Measurements from ENCODE around the gene ITGB3.

Gene ITGB3

DNA sequence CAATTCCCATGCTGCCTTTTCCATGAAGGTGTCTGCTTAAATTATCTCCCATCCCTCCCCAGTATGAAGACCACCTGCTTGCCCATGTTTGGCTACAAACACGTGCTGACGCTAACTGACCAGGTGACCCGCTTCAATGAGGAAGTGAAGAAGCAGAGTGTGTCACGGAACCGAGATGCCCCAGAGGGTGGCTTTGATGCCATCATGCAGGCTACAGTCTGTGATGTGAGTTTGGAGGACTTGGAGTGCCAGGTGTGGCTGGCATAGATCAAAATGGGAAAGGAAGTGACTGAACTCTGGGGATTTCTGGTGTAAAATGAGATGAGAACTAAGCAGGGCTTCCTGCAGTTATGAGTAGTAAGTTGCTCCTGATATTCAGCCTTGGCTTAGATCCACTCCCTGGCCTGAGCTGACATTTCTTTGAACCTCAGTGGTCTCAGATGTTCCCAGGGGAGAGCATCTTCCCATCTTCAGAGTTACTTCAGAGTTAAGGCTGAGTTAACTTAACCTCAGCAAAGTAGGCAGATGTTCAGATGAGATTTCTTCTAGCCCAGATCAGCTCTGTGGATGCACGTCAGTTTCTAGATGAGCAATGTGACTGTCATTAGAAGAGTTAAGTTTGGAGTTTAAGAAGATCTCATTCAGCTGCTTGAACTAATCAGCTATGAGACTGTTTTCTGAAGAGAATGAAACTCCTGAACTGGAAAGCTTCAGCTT is 32.7 kb downstream of the ITGB3 start:
- TF ChIP-seq, protein P1, sequence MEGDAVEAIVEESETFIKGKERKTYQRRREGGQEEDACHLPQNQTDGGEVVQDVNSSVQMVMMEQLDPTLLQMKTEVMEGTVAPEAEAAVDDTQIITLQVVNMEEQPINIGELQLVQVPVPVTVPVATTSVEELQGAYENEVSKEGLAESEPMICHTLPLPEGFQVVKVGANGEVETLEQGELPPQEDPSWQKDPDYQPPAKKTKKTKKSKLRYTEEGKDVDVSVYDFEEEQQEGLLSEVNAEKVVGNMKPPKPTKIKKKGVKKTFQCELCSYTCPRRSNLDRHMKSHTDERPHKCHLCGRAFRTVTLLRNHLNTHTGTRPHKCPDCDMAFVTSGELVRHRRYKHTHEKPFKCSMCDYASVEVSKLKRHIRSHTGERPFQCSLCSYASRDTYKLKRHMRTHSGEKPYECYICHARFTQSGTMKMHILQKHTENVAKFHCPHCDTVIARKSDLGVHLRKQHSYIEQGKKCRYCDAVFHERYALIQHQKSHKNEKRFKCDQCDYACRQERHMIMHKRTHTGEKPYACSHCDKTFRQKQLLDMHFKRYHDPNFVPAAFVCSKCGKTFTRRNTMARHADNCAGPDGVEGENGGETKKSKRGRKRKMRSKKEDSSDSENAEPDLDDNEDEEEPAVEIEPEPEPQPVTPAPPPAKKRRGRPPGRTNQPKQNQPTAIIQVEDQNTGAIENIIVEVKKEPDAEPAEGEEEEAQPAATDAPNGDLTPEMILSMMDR (IDR thresholded peaks at IDR 0.05; ENCODE audit: low read depth, low read length, missing control alignments), result no peak
- in situ Hi-C loops (cut with HindIII; ENCODE audit: low sequenced_read_pairs), result no loop called here
- no peak overlapping the region for H3K4me3 ChIP-seq (ENCODE audit: low read depth, low read length)
- no peak for DNase-seq (ENCODE audit: low read depth)

DNA sequence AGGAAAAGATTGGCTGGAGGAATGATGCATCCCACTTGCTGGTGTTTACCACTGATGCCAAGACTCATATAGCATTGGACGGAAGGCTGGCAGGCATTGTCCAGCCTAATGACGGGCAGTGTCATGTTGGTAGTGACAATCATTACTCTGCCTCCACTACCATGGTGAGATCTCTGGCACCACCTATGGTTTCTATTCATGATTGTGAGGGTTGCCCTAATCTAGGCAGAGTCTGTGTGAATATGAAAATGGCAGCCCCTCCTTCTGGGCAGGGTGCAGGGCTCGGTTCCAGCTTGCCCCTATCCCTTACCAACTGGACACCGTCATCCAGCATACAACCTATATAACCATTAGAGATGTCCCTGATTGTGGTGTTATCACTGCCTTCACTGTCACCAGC is 33.4 kb downstream of the ITGB3 start:
- no peak for DNase-seq (ENCODE audit: low read depth)
- in situ Hi-C loops (cut with HindIII; ENCODE audit: low sequenced_read_pairs), result no loop called here
- no peak overlapping the region for H3K4me3 ChIP-seq (ENCODE audit: low read depth, low read length)
- TF ChIP-seq, protein P1 (IDR thresholded peaks at IDR 0.05; ENCODE audit: low read depth, low read length, missing control alignments), result no peak

DNA sequence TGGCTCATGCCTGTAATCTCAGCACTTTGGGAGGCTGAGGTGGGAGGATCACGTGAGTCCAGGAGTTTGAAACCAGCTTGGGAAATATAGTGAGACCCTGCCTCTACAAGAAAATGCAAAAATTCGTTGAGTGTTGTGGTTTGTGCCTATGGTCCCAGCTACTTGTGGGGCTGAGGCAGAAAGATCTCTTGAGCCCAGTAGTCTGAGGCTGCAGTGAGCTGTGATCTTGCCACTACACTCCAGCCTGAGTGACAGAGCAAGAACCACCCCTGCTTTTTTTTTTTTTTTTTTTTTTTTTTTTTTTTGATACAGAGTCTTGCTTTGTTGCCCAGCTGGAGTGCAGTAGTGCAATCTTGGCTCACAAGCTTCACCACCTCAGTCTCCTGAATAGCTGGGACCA is 34.0 kb downstream of the ITGB3 start:
- H3K4me3 ChIP-seq (ENCODE audit: low read depth, low read length), result no peak overlapping the region
- in situ Hi-C loops (cut with HindIII; ENCODE audit: low sequenced_read_pairs), result no loop called here
- no peak for DNase-seq (ENCODE audit: low read depth)
- TF ChIP-seq, protein P1 (IDR thresholded peaks at IDR 0.05; ENCODE audit: low read depth, low read length, missing control alignments), result no peak

DNA sequence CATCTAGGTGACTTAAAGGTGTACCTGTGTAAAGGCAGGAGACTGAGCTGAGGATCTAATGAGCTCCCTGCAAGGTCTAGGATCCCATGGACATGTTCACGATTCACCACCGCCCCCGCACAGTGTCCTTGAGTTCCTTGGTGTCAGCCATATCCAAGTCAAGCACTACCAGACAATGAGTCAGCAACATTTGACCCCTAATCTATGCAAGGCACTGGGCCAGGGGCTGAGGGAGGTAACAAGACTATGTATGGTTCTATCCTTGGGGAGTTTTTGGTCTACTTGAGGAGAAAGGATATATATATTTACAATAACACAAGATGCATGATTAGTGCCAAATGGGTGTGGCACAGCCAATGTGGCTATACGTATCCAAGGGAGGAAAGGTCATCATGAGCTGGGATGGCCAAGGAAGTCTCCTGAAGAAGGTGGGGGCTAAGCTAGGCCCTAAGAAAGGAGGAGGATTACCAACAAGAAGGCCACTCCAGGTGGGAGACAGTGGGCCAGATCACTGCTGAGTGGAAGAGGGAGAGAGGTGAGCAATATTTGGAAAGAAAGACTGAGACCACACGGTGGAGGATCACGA is 35.0 kb downstream of the ITGB3 start:
- DNase-seq (ENCODE audit: low read depth), result no peak
- no peak overlapping the region for H3K4me3 ChIP-seq (ENCODE audit: low read depth, low read length)
- TF ChIP-seq, protein P1 (IDR thresholded peaks at IDR 0.05; ENCODE audit: low read depth, low read length, missing control alignments), result no peak
- in situ Hi-C loops (cut with HindIII; ENCODE audit: low sequenced_read_pairs), result no loop called here

DNA sequence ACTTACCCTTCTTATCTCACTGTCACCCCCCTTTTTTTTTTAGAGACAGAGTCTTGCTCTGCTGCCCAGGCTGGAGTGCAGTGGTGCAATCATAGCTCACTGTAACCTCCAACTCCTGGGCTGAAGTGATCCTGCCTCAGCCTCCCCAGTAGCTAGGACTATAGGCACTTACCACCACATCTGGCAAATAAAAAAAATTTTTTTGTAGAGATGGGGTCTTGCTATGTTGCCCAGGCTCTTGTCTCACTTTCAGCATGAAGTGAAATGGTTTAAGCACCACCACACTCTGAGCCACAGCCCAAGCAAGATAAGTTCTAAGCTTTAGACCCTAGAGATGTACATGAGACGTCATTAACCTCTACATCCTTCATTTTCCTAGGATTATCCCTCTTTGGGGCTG is 35.7 kb downstream of the ITGB3 start:
- TF ChIP-seq, protein P1 (IDR thresholded peaks at IDR 0.05; ENCODE audit: low read depth, low read length, missing control alignments), result no peak
- in situ Hi-C loops (cut with HindIII; ENCODE audit: low sequenced_read_pairs), result no loop called here
- H3K4me3 ChIP-seq (ENCODE audit: low read depth, low read length), result no peak overlapping the region
- DNase-seq (ENCODE audit: low read depth), result no peak

DNA sequence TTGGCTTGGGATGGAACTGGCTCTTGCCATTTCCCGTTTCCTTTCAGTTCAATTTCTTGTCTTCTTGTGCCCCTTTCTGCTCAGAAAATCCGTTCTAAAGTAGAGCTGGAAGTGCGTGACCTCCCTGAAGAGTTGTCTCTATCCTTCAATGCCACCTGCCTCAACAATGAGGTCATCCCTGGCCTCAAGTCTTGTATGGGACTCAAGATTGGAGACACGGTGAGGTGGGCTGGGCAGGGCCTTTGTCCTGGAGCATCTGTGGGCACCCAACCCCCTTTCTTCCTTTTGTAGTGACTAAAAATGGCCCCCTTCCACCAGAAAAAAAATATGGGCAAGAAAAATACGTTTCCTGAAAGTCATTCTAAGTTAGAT is 37.2 kb downstream of the ITGB3 start:
- in situ Hi-C loops (cut with HindIII; ENCODE audit: low sequenced_read_pairs), result no loop called here
- no peak overlapping the region for H3K4me3 ChIP-seq (ENCODE audit: low read depth, low read length)
- TF ChIP-seq, protein P1 (IDR thresholded peaks at IDR 0.05; ENCODE audit: low read depth, low read length, missing control alignments), result no peak

More for the DNA sequence above, 37.2 kb downstream of the ITGB3 start:
- no peak for DNase-seq (ENCODE audit: low read depth)
